Activated CD4-positive, CD25-positive, alpha-beta regulatory T cell (primary cell): ENCODE results near the gene BLOC1S4.
A peak's percentile ranks its signal among the peaks of the same experiment; 100 is the strongest.
"Not testable (repeated sequence)": the region's sequence is repeated elsewhere in the genome, so short reads cannot be mapped to it uniquely, and the experiment has no call there.

ENCODE experiments used
- DNase-seq, 4 experiments: peaks; one replicate each; lab custom pipeline; 2025; lab: John Stamatoyannopoulos, UW

The BLOC1S4 gene, protein sequence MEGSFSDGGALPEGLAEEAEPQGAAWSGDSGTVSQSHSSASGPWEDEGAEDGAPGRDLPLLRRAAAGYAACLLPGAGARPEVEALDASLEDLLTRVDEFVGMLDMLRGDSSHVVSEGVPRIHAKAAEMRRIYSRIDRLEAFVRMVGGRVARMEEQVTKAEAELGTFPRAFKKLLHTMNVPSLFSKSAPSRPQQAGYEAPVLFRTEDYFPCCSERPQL

DNA sequence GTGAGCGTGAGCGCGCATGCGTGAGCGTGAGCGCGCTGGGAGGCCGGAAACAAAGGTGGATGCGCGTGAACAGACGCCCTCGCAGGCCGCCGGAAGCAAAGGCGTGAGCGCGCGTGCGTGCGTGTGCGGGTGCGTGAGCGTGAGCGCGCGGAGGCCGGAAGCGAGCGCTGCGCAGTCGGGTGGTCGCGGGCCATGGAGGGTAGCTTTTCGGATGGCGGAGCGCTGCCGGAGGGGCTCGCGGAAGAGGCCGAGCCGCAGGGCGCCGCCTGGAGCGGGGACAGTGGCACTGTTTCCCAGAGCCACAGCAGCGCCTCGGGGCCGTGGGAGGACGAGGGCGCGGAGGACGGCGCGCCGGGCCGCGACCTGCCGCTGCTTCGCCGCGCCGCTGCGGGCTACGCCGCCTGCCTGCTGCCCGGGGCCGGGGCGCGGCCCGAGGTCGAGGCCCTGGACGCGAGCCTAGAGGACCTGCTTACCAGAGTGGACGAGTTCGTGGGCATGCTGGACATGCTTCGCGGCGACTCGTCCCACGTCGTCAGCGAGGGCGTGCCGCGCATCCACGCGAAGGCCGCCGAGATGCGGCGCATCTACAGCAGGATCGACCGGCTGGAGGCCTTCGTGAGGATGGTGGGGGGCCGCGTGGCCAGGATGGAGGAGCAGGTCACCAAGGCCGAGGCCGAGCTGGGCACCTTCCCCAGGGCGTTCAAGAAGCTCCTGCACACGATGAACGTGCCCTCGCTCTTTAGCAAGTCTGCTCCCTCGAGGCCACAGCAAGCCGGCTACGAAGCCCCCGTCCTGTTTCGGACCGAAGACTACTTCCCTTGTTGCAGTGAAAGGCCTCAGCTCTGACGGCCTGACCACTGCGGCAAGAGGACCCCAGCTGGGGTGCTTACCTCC is at the start of gene BLOC1S4:
Gene BLOC1S4 (plus strand): TSS at position 157 of the 894 bp plus-strand sequence. CDS start 36 bp downstream, at position 193.
- peak; percentile 76 to 86 (median 79) for DNase-seq

DNA sequence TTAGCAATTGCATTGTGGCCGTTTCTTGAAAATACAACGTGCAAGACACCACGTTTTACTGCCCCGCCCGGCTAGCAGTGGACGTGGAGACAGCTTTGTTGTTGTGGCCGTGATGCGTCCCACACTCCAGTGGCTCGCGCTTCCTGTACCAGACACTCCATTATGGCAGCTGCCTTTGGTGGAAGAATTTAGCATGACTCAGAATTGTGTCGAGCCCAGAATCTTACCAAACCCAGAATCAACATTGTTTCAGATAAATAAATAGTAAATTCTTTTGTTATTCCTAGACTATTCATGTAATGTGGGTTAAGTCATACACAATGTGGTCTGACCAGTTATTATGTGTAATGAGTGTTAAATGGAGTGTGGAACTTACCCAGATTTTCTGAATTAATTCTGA is 47.6 kb upstream of the BLOC1S4 start:
- no peak for DNase-seq

DNA sequence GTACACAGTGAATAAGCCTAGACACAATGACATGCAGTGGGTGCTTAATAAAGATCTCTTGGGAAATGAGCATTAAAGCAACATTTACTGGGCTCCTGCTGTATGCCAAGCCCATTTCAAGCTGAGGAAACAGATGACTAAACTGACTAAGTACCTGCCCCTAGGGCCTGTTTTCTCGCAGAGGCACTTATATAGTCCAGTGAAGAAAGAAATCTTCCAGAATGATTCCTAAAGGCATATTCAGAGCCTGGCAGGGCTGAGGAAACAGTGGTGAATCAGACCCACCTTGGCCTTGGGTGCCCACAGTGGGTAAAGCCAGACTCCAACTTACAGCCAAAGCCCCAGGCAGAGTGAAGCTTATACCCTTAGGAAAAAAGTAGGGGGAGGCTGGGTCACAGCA is 44.3 kb upstream of the BLOC1S4 start:
- no peak for DNase-seq

DNA sequence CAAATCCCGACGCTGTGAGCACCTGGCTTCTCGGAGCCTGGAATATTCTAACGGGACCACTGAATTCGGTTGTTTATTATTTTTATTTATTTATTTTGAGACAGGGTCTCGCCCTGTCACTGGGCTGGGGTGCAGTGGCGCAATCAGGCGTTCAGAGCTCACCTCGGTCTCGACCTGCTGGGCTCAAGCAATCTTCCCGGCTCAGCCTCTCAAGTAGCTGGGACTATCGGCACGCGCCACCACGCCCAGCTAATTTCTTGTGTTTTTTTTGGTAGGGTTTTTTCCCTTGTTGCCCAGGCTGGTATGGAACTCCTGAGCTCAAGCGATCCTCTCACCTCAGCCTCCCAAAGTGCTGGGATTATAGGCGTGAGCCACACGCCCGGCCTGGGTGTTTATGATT is 43.8 kb upstream of the BLOC1S4 start:
- DNase-seq, result no peak

DNA sequence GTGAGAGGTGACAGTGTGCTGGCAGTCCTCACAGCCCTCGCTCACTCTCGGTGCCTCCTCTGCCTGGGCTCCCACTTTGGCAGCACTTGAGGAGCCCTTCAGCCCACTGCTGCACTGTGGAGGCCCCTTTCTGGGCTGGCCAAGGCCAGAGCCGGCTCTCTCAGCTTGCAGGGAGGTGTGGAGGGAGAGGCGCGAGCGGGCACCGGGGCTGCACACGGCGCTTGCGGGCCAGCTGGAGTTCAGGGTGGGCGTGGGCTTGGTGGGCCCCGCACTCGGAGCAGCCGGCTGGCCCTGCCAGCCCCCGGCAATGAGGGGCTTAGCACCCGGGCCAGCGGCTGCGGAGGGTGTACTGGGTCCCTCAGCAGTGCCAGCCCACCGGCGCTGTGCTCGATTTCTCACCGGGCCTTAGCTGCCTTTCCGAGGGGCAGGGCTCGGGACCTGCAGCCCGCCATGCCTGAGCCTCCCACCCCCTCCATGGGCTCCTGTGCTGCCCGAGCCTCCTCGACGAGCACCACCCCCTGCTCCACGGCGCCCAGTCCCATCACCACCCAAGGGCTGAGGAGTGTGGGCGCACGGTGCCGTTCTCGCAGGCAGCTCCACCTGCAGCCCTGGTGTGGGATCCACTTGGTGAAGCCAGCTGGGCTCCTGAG is 43.3 kb upstream of the BLOC1S4 start:
- not testable (repeated sequence) for DNase-seq

DNA sequence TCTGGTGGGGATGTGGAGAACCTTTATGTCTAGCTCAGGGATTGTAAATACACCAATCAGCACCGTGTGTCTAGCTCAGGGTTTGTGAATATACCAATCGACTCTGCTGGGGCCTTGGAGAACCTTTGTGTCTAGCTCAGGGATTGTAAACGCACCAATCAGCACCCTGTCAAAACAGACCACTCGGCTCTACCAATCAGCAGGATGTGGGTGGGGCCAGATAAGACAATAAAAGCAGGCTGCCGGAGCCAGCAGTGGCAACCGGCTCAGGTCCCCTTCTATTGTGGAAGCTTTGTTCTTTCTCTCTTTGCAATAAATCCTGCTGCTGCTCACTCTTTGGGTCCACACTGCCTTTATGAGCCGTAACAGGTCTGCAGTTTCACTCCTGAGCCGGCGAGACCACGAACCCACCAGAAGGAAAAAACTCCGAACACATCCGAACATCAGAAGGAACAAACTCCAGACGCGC is 42.7 kb upstream of the BLOC1S4 start:
- peak in 2 of 4 experiments; percentile 22 to 25 for DNase-seq

DNA sequence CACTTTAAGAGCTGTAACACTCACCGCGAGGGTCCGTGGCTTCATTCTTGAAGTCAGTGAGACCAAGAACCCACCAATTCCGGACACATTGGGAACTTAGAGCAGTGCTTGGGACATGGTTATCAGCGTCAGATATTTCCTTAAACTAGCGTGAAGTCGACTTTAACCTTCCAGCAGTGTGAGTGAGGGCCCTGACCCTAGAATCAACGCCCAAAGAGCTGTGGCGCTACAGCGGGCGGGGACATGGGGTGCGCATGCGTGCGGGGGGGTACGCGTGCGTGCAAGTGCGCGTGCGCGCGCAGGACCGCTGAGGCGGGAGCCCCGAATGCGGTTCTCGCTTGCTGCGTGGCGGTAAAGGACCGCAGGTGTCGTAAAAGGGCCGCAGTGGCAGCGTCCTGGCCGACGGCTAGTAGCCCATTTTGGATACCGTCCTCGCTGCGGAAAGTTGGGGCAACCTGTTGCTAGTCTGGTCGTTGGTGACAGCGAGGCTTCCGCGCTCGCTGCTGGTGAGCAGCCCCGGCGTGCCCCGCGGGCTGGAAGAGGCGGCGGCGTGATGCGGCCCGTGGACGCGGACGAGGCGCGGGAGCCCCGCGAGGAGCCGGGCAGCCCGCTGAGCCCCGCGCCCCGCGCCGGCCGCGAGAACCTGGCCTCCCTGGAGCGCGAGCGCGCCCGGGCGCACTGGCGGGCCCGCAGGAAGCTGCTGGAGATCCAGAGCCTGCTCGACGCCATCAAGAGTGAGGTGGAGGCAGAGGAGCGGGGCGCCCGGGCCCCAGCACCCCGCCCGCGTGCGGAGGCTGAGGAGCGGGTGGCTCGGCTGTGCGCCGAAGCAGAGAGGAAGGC is 42.1 kb upstream of the BLOC1S4 start:
- DNase-seq, result peak; percentile 78 to 93 (median 86)

DNA sequence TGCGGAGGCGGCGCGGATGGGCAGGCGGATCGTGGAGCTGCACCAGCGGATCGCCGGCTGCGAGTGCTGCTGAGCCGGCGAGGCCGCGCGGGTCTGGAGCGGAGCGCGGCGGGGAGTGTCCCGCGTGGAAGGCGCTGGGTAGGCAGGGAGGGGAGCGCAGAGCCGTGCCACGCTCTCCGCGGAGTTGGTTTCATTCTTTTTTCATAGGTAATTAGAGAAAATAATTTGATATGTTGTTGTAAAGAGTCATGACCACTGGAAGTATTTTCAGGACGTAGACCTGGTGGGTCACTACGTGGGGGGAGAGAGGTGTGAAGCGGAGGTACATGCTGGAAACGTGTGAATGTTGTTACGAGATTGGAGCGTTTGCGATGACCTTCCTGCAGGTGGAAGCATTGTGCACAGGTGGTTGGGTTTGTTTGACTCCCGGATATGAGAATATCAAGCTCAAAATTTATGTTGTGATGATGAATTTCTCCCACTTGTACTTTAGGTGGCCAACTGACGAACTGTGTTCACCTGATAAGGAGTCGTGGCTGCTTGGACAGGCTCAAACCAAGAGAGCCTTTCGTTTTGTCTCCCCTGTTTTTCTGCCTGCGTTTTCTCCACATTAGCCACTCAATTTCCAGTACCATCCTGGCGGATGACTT is 41.3 kb upstream of the BLOC1S4 start:
- peak in 3 of 4 experiments; percentile 20 to 48 (median 41) for DNase-seq

DNA sequence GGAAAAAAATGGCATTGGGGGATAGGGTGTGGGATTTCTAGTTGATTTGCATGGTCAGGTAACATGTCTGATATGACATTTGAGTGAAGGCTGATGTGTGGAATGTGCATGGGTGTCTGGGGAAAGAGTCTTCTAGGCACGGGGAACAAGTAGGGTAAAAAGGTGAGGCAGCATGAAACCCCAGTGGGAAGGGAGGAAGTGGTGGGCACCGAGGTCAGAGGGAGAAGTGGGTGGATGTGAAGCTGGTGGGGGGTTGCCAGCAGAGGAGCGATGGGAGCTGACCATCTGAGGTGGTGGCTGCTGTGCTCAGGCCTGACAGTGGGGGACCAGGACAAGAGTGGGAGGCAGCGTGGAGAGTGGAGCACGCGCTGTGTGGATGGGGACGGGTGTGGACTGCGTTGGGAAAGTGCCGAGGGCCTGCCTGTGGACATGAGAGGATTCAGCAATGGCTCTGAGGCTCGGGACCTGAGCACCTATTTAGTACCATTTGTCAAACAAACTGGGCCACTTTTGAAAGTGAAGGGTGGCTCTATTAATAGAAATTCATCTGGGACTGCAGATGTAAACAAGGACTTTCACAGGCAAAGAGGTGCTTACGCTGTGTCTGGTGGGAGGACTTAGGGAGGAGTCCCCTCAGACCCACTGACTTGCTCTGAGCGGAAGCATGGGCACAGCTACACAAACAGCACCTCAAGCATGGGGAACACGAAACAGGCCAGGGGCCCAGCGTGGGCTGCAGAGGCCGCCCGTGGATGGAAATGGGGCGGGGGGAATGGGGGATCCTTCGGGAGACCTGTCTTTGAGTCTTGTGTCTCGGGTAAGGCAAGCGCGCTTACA is 39.0 kb upstream of the BLOC1S4 start:
- no peak for DNase-seq

DNA sequence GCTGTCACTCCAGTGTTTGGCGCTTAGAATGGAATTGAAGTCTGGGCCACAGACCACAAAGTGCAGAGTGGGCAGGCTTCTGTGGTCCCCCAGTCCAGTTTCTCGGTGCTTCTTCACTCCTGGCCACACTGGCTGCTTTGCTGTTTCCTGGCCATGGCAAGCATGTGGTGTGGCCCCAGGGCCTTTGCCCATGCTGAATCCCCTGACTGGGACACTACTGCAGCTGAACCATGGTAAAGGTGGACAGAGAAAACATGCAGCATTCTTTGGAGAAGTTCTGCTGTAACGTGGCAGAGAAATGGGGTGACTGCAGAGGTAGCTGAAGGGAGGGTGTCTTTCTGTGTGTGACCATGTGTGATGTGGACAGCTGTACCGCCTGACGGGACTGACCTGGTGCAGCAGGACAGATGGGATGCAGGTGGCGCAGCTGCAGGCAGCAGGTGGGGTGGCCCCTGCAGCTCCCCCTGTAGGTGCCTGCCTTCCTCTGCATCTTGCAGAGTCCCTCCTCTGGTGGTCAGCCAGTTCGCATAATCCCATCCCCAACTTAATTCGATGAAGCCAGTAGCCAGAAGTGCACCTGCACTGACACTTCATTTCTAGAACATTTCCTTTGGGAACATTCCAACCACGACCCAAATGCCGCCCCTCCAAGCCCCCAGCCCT is 35.5 kb upstream of the BLOC1S4 start:
- DNase-seq, result no peak

DNA sequence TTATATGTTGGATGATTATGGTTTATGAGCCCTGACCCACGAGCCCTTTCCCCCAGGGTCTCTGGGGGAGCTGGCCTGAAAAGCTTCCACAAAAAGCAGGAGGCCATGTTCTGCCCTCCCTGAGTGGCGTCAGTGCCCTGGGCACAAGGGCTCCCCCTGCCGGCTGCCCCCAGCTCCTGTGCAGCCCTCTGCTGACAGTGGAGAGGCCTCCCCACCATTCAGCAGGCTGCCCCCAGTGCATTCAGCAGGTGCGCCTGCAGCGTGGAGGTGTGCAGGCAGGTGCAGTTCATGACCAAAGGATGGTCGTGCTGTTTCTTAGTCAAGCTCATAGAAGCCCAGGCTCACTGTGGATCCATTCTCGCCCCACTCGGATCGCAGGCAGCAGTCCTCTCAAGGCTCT is 34.8 kb upstream of the BLOC1S4 start:
- no peak for DNase-seq

DNA sequence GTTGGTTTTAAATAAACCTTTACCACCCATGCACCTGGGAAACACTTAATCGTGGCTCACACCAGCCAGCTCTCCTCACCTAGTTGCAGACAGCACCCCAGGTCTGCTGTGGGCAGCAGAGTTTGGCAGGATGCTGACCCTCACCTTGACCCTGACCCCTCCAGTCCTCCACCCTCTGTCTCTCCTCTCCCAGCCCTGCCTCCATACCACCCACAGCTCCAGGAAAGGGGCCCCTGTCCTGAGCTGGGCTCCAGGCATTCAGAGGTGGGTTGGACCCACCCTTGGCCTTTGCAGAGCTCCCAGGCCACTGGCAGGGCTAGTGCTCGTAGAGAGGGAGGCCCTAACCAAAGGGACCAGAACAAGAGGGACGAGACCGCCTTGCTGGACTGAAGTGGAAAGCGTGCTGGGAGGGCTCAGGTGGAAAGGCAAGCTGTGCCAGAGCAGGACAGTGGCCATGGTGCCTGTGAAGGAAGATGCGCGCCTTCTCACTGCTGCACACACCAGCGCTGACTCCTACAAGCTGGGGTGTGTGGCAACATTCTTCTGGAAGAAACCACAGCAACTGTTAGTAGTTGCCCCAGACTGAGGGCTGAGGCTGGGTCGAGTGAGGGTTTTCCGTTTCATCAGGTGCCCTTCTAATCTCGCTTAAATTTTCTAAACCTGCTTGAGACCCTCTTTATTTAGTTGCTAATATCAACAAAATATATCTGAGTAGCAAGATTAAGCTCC is 32.9 kb upstream of the BLOC1S4 start:
- DNase-seq, result no peak

DNA sequence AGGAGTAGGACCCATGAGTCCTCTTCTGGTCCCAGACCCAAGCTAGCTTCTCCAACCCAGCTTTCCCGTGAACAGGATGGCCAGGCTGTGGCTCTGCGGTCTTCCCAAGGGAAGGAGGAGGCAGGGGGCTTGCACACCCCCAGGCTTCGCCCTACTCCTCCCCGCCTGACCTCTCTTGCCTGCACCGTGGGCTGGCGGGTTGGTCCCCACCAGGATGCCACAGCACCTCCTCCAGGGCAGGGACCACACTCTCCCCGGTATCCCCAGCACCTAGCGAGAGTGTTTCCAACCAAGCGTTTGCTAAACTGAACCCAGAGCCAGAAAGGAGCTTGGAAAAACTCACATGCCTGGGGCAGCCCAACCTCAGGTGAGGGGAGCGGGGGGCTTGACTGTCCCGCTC is 31.3 kb upstream of the BLOC1S4 start:
- DNase-seq, result no peak

DNA sequence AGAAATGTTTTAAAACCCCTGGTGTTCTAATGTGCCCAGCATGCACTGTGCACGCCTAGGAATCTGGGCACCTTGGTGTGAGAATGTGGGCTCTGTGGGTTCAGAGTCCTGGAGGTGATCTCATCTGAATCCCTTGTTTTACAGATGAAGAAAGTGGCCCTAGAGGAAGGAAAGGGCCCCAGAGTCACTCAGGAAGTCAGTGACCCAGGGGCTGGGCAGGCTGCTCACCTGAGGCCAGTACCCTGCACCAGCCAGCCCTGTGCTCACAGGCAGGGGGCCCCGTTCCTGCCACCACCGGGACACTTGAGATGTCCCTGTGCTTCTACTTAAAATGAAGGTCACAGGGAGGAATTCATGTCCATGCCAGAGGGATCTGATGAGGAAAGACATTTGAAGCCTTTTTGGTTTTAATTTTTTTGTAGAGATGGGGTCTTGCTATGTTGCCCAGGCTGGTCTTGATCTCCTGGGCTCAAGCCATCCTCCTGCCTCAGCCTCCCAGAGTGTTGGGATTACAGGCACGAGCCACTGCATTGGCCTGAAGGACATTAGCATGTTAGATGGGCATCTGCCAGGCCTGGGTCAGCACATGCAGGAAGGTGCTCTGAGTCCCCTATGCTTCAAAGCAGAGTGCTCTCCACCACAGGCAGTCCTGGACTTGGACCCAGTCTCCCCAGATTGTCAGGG is 29.7 kb upstream of the BLOC1S4 start:
- no peak for DNase-seq

DNA sequence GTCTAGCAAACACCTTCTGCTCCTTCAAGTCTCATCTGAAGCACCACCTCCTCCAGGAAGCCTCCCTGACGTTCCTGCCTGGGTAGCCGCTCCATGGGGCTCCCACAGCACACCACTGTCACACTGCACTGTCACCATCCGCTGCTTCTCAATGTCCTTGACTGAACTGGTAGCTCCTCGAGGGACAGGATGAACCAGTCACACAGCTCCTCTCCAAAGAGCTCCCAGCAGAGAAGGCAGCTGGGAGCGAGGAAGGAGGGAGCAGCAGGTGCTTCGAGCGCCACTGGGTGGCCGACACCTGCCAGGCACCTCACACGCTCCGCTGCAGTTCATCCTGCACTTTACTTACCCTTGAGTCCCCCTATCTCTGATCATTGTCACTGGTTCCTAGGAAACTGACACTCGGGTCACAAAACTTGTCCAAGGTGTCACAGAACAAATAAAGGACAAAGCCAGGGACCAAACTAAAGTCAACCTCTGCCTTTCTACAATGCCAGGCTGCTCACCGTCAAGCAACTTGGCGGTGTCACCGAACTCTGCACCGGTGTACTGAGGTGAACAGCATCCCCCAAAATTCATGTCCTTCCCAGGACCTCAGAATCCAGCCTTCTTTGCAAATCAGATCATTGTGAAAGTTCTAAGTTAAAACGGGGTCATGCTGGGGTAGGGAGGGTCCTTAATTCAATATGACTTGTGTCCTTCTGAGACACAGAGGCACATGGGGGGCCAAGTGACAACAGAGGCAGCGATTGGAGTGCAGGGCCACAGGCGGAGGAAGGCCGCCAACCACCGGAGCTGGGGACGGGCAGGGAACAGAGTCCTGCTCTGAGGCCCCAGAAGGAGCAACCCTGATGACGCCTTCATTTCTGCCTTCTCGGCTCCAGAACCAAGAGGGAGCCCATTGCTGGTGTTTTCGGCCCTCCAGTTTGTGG is 27.8 kb upstream of the BLOC1S4 start:
- no peak for DNase-seq

DNA sequence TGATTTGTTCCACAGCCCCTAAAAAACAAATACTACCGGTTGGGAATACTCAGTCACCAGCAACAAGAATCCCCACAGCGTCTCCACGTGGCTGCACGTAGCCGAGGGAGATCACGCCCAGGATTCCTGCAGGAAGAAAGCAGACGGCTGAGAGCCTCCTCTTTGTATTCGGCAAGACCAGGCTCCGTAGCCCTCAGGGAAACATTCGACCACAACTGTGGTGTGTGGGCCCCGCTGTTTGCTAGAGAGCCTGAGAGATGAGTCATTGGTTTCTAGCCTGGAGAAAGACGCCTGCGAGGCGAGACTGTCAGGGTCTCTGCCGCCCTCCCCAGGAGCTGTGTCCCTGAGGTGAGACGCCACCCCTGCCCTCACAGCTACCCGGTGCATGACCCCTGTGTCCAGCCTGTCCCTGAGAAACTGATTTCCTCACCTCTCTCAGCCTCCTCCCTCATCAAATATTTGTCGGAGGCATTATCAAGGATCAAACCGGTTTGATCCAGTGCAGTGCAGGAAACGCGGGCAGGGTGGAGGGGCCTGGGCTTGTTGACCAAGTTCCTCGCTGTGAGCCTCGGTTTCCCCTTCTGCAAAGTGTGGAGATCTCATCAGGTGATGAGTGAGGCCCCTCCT is 27.0 kb upstream of the BLOC1S4 start:
- DNase-seq, result peak; percentile 28 to 39 (median 30)

DNA sequence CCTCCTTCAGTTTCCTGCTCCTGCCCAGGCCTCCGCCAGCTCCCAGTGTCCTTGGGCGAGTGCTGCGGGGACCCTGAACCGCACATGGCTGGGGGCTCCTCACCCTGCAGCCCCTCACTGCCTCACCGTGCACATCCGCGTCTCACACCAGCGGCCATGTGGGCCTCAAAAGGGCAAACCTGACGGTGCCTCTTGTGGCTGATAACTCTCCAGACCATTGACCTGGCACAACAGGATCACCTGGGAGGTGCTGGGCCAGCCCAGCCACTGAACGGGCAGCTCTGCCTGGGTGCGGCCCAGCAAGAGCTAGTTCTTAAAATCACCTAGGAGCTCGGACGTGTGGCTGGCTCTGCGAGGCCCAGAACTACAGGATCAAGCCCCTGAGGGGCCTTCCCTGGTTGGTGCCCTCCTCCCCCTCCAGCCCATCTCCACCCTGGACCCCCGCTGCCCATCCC is 26.4 kb upstream of the BLOC1S4 start:
- DNase-seq, result no peak
